Karpas-422 (cell line): ENCODE measurements around the gene GORASP2. TPM values are rescaled to one million over a fixed set of nuclear protein-coding genes. Genes with fewer than 3 reads are reported as not detected.
"Not testable (repeated sequence)": the region's sequence is repeated elsewhere in the genome, so short reads cannot be mapped to it uniquely, and the experiment has no call there.

Experiments used
- DNase-seq: peaks from one replicate; pipeline ENCODE4 v3.0.0-alpha.2; 2015
- H2AFZ ChIP-seq: fragments of 200-600 bp; sonication (generic); 2 replicates; pipeline ENCODE4 v1.6.1; 2014; ENCODE audit warnings: antibody characterized with exemption, low read length, mixed read lengths
- H3K27ac ChIP-seq: fragments of 200-600 bp; sonication (generic); 2 replicates; pipeline ENCODE4 v1.5.1; 2014; ENCODE audit warnings: mild to moderate bottlenecking, low read length, moderate library complexity
- H3K27me3 ChIP-seq: fragments of 200-600 bp; sonication (generic); 2 replicates; pipeline ENCODE4 v1.6.1; 2014; ENCODE audit warnings: low read length, mixed read lengths
- H3K36me3 ChIP-seq: fragments of 200-600 bp; sonication (generic); 2 replicates; pipeline ENCODE4 v1.6.1; 2014; ENCODE audit warnings: low read length, mixed read lengths; ENCODE audit not compliant: insufficient read depth
- H3K4me1 ChIP-seq: fragments of 200-600 bp; sonication (generic); 2 replicates; pipeline ENCODE4 v1.6.1; 2014; ENCODE audit warnings: mild to moderate bottlenecking, low read length, mixed read lengths
- H3K4me2 ChIP-seq: fragments of 200-600 bp; sonication (generic); 2 replicates; pipeline ENCODE4 v1.6.1; 2014; ENCODE audit warnings: low read length, low read depth, mild to moderate bottlenecking; ENCODE audit not compliant: poor library complexity, severe bottlenecking
- H3K4me3 ChIP-seq: fragments of 200-600 bp; sonication (generic); 2 replicates; pipeline ENCODE4 v1.5.1; 2014; ENCODE audit warnings: mild to moderate bottlenecking, antibody characterized with exemption, low read length, mixed read lengths
- H3K79me2 ChIP-seq: fragments of 200-600 bp; sonication (generic); 2 replicates; pipeline ENCODE4 v1.6.1; 2014; ENCODE audit warnings: mild to moderate bottlenecking, low read length, mixed read lengths
- H3K9ac ChIP-seq: fragments of 200-600 bp; sonication (generic); 2 replicates; pipeline ENCODE4 v1.6.0; 2014; ENCODE audit warnings: low read length
- H3K9me2 ChIP-seq: fragments of 200-600 bp; sonication (generic), shearing (Covaris generic); replicated peaks from 2 replicates; pipeline ENCODE4 v1.6.0; 2014; ENCODE audit warnings: mild to moderate bottlenecking, low read length, moderate library complexity; ENCODE audit not compliant: insufficient read depth
- H3K9me3 ChIP-seq: fragments of 300-700, 200-600 bp; sonication (generic); 2 replicates; pipeline ENCODE4 v1.6.1; 2014; ENCODE audit warnings: low read length, mixed read lengths
- H4K20me1 ChIP-seq: fragments of 200-600 bp; sonication (generic); 2 replicates; pipeline ENCODE4 v1.6.1; 2014; ENCODE audit warnings: mild to moderate bottlenecking, antibody characterized with exemption, low read length, low read depth; ENCODE audit not compliant: insufficient read depth
- total RNA-seq: library from RNA; depleted of rRNA; stranded (reverse); fragments of >200 nt; shearing (Covaris generic); gene quantifications from 2 replicates; pipeline ENCODE4 v1.2.3, GENCODE V29; 2014; ENCODE audit warnings: low replicate concordance

GORASP2 gene
- total RNA-seq, 1 experiment from 2014 or later, result 34.3 TPM

- Histone ChIP-seq H3K9me2 (no peaks in the 10 kb centered on the region), H3K4me3 (no peak overlapping the region), H3K27ac (no peak overlapping the region), H4K20me1 (no peaks in the 10 kb centered on the region), H3K4me2 (no peak overlapping the region), H3K27me3 (no peaks in the 10 kb centered on the region), H3K9ac (no peak overlapping the region), H3K79me2 (no peaks in the 10 kb centered on the region), H3K9me3 (no peaks in the 10 kb centered on the region), H3K4me1 (no peaks in the 10 kb centered on the region), H2AFZ (no peak overlapping the region), H3K36me3 (no peaks in the 10 kb centered on the region)
- no peak for DNase-seq
Observed at GRCh38 chr2:170891893-170892292, 37.2 kb upstream of the GORASP2 start.

- Histone ChIP-seq H3K79me2 (no peaks in the 10 kb centered on the region), H3K9me3 (no peaks in the 10 kb centered on the region), H3K4me2 (no peak overlapping the region), H3K36me3 (no peaks in the 10 kb centered on the region), H3K27me3 (no peaks in the 10 kb centered on the region), H2AFZ (no peak overlapping the region), H3K4me1 (no peaks in the 10 kb centered on the region), H3K27ac (no peak overlapping the region), H3K4me3 (no peak overlapping the region), H4K20me1 (no peaks in the 10 kb centered on the region), H3K9me2 (no peaks in the 10 kb centered on the region), H3K9ac (no peak overlapping the region)
- no peak for DNase-seq
Observed at GRCh38 chr2:170892391-170892951, 36.6 kb upstream of the GORASP2 start.

DNA sequence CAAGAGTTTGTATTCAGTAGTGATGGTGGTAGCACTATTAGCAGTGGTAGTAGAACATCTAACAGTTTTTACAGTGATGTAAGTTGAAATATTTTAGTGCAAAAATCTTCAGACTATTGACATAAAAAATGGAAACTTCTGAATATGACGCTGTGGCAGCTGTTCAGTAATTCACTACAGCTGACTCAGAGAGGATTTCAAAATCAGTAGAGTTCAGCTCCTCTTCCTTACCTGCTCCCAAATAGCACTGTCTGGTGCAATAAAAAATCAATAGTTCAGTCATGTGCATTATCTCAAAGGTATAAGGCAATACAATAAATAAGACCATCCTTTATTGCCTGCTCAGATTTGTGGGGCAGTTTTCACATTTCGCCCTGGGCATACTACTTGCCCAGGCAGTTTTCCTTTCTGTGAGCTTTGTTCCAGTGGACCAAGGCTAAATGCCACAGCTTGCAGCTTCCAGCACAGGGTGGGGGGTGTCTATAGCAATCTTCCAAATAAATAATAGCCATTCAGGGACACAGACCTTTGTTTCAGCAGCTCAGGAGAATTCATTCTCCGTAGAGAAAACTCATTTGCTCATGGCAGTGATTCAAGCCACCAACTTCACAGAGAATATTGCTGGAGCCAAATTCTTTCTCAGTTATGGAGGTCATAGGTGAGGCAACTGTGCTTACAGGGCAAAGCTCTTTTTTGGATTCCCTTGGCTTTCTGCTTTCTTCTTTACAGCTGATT lies 33.9 kb upstream of the GORASP2 start:
- Histone ChIP-seq H3K9me2 (no peaks in the 10 kb centered on the region), H3K79me2 (no peaks in the 10 kb centered on the region), H3K9me3 (no peaks in the 10 kb centered on the region), H3K4me2 (no peak overlapping the region), H3K27me3 (no peaks in the 10 kb centered on the region), H3K27ac (no peak overlapping the region), H2AFZ (no peak overlapping the region), H3K36me3 (no peaks in the 10 kb centered on the region), H3K4me3 (no peak overlapping the region), H3K9ac (no peak overlapping the region), H3K4me1 (no peaks in the 10 kb centered on the region), H4K20me1 (no peaks in the 10 kb centered on the region)
- DNase-seq, result no peak

GRCh38 chr2:170896622-170897021 lies 32.4 kb upstream of the GORASP2 start:
- Histone ChIP-seq H3K4me1 (no peaks in the 10 kb centered on the region), H3K79me2 (no peaks in the 10 kb centered on the region), H3K9me3 (no peaks in the 10 kb centered on the region), H3K27ac (no peak overlapping the region), H3K9ac (no peak overlapping the region), H3K4me2 (no peak overlapping the region), H3K9me2 (no peaks in the 10 kb centered on the region), H3K36me3 (no peaks in the 10 kb centered on the region), H2AFZ (no peak overlapping the region), H4K20me1 (no peaks in the 10 kb centered on the region), H3K27me3 (no peaks in the 10 kb centered on the region), H3K4me3 (no peak overlapping the region)
- no peak for DNase-seq

GRCh38 chr2:170897108-170897507 lies 31.9 kb upstream of the GORASP2 start:
- H3K4me2 ChIP-seq, result no peak overlapping the region
- H4K20me1 ChIP-seq, result no peaks in the 10 kb centered on the region
- no peak overlapping the region for H3K27ac ChIP-seq

GRCh38 chr2:170905864-170906263 lies 23.2 kb upstream of the GORASP2 start:
- Histone ChIP-seq H2AFZ (no peak overlapping the region), H4K20me1 (no peaks in the 10 kb centered on the region), H3K9me3 (peaks cover 5% of the 10 kb centered on the region; the same call in 1 of the 2 replicates), H3K4me3 (no peak overlapping the region), H3K4me2 (no peak overlapping the region), H3K27me3 (no peaks in the 10 kb centered on the region), H3K4me1 (no peaks in the 10 kb centered on the region), H3K79me2 (no peaks in the 10 kb centered on the region), H3K9ac (no peak overlapping the region), H3K9me2 (no peaks in the 10 kb centered on the region), H3K27ac (no peak overlapping the region), H3K36me3 (no peaks in the 10 kb centered on the region)
- no peak for DNase-seq

More at GRCh38 chr2:170897108-170897507, 31.9 kb upstream of the GORASP2 start:
- Histone ChIP-seq H3K4me1 (no peaks in the 10 kb centered on the region), H3K9ac (no peak overlapping the region), H3K4me3 (no peak overlapping the region), H3K9me2 (no peaks in the 10 kb centered on the region), H2AFZ (no peak overlapping the region), H3K79me2 (no peaks in the 10 kb centered on the region), H3K36me3 (no peaks in the 10 kb centered on the region), H3K27me3 (no peaks in the 10 kb centered on the region), H3K9me3 (no peaks in the 10 kb centered on the region)
- DNase-seq, result no peak

DNA sequence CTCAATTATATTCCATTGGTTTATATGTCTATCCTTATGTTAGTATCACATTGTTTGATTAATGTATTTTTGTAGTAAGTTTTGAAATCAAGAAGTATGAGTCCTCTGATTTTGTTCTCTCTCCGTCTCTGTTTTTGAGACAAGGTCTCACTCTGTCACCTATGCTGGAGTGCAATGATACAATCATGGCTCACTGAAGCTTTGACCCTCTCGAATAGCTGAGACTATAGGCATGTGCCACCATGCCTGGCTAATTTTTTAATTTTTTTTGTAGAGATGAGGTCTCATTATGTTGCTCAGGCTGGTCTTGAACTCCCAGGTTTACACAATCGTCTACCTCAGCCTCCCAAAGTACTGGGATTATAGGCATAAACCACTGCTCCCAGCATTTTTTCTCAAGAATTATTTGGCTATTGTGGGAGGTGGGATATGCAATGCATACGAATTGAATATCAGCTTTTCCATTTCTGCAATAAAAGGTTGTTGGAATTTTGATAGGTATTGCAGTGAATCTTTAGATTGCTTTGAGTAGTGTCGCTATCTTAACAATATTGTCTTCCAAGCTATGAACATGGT lies 17.7 kb upstream of the GORASP2 start:
- Histone ChIP-seq H3K9ac (no peak overlapping the region), H4K20me1 (no peaks in the 10 kb centered on the region), H3K79me2 (no peaks in the 10 kb centered on the region), H2AFZ (no peak overlapping the region), H3K4me2 (no peak overlapping the region), H3K27ac (no peak overlapping the region), H3K9me3 (peaks cover 13% of the 10 kb centered on the region), H3K4me1 (no peaks in the 10 kb centered on the region), H3K4me3 (no peak overlapping the region), H3K27me3 (no peaks in the 10 kb centered on the region), H3K36me3 (no peaks in the 10 kb centered on the region), H3K9me2 (no peaks in the 10 kb centered on the region)
- no peak for DNase-seq

DNA sequence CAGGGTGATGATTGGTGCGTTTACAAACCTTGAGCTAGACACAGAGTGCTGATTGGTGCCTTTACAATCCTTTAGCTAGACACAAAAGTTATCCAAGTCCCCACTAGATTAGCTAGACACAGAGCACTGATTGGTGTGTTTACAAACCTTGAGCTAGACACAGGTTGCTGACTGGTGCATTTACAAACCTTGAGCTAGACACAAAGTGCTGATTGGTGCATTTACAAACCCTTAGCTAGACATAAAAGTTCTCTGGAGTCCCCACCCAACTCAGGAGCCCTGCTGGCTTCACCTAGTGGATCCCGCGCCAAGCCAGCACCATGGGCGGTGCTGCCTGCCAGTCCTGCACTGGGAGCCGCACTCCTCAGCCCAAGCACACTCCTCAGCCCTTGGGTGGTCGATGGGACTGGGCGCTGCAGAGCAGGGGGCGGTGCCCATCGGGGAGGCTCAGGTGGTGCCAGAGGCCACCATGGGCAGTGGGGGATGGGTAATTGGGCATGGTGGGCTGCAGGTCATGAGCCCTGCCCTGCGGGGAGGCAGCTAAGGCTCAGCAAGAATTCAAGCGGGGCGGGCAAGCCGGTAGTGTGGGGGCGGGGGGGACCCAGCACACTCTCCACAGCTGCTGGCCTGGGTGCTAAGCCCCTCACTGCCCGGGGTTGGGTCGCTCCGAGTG lies 13.9 kb upstream of the GORASP2 start:
- H2AFZ ChIP-seq, H3K9me2 ChIP-seq, H3K27me3 ChIP-seq, H3K4me1 ChIP-seq, H3K4me3 ChIP-seq, H3K79me2 ChIP-seq, H3K27ac ChIP-seq, H3K4me2 ChIP-seq, H3K36me3 ChIP-seq, DNase-seq, H3K9ac ChIP-seq, H4K20me1 ChIP-seq: not testable (repeated sequence)
- H3K9me3 ChIP-seq, result peaks cover 16% of the 10 kb centered on the region
